A673 (cell line): ENCODE data around the gene ABCA12.

Source experiments
- EZH2 ChIP-seq: fragments of 200-600 bp; sonication (generic); IDR thresholded peaks from 2 replicates; pipeline ENCODE4 v1.6.1; 2017; ENCODE audit warnings: borderline replicate concordance, low read depth, mild to moderate bottlenecking, mixed read lengths, antibody characterized with exemption, low read length; ENCODE audit not compliant: poor library complexity, severe bottlenecking
- TF ChIP-seq, protein P1 (sequence below): fragments of 300-800, 200-600 bp; sonication (generic); conservative IDR thresholded peaks from 2 replicates; pipeline ENCODE4 v1.5.1; 2017; ENCODE audit warnings: low read depth, mild to moderate bottlenecking, antibody characterized with exemption, low read length, moderate library complexity, mixed read lengths

- TF ChIP-seq, protein P1, sequence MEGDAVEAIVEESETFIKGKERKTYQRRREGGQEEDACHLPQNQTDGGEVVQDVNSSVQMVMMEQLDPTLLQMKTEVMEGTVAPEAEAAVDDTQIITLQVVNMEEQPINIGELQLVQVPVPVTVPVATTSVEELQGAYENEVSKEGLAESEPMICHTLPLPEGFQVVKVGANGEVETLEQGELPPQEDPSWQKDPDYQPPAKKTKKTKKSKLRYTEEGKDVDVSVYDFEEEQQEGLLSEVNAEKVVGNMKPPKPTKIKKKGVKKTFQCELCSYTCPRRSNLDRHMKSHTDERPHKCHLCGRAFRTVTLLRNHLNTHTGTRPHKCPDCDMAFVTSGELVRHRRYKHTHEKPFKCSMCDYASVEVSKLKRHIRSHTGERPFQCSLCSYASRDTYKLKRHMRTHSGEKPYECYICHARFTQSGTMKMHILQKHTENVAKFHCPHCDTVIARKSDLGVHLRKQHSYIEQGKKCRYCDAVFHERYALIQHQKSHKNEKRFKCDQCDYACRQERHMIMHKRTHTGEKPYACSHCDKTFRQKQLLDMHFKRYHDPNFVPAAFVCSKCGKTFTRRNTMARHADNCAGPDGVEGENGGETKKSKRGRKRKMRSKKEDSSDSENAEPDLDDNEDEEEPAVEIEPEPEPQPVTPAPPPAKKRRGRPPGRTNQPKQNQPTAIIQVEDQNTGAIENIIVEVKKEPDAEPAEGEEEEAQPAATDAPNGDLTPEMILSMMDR: no peak
- no peak for TF ChIP-seq EZH2
These were observed 18.0 kb upstream of the ABCA12 start for GRCh38 chr2:215156453-215156852.
